Measurements from ENCODE around the gene OR5A2. TPM values are rescaled to one million over a fixed set of nuclear protein-coding genes. Genes with fewer than 3 reads are reported as not detected.

Gene OR5A2
- total and polyA plus RNA-seq, 2 of the 8 experiments (the other 6 are each of a cell fraction or from before 2014, with no cell fraction given) = not detected

DNA sequence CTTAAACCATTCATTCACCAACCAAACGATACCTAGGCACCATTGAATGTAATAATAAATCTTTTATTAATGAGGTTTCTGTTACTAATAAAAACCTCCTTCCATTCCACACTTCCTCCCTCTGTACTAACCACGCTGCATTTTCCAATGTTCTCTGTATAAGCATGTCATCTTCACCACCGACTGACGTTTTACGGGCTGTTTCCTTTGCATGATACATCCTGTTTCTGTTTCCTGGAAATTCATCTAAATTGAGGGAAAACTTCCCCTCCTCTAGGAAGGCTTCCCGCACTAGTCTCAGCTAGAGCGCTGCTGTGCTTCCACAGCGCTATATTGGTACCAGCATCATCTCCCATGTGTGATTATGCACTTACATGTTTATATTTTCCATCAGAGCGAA, 49.0 kb upstream of the OR5A2 start:
- no peaks in the 10 kb centered on the region for H3K27me3 ChIP-seq (replicated peaks in 1 of 4; ENCODE audit: control insufficient read depth in 3 of 4, extremely low read depth in 1 of 4, insufficient read depth in 3 of 4, low read length in 3 of 4)
- POLR2A ChIA-PET (ENCODE audit: partially characterized antibody) = no interaction called here
- H3K27ac ChIP-seq (ENCODE audit: low read depth, low read length) = no peak overlapping the region
- H4K20me1 ChIP-seq (replicated peaks in 1 of 2; ENCODE audit: control insufficient read depth in 1 of 2, insufficient read depth in 2 of 2, low read length in 2 of 2) = no peaks in the 10 kb centered on the region
- H3K4me1 ChIP-seq (replicated peaks in 1 of 4; ENCODE audit: control insufficient read depth in 3 of 4, insufficient read depth in 4 of 4, low read length in 3 of 4) = no peaks in the 10 kb centered on the region
- no peak overlapping the region for H3K18ac ChIP-seq (ENCODE audit: extremely low read depth, low read length)
- no peak overlapping the region for H3K4ac ChIP-seq (replicated peaks; ENCODE audit: insufficient read length, low read depth, low read length)
- TF ChIP-seq CTBP2 (IDR thresholded peaks at IDR 0.05; ENCODE audit: borderline replicate concordance, insufficient read depth, insufficient read length, low read length) (no peak), TBP (IDR thresholded peaks at IDR 0.05; ENCODE audit: low read depth, low read length) (no peak), GABPA (IDR thresholded peaks at IDR 0.05; ENCODE audit: borderline replicate concordance, insufficient read depth, low read length) (no peak), SUZ12 (IDR thresholded peaks at IDR 0.05; ENCODE audit: low read length) (no peak), CREB1 (IDR thresholded peaks at IDR 0.05) (no peak), CBX5 (IDR thresholded peaks at IDR 0.05; ENCODE audit: low read depth, low read length) (no peak)
- TF ChIP-seq, protein P1, sequence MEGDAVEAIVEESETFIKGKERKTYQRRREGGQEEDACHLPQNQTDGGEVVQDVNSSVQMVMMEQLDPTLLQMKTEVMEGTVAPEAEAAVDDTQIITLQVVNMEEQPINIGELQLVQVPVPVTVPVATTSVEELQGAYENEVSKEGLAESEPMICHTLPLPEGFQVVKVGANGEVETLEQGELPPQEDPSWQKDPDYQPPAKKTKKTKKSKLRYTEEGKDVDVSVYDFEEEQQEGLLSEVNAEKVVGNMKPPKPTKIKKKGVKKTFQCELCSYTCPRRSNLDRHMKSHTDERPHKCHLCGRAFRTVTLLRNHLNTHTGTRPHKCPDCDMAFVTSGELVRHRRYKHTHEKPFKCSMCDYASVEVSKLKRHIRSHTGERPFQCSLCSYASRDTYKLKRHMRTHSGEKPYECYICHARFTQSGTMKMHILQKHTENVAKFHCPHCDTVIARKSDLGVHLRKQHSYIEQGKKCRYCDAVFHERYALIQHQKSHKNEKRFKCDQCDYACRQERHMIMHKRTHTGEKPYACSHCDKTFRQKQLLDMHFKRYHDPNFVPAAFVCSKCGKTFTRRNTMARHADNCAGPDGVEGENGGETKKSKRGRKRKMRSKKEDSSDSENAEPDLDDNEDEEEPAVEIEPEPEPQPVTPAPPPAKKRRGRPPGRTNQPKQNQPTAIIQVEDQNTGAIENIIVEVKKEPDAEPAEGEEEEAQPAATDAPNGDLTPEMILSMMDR (IDR thresholded peaks at IDR 0.05; ENCODE audit: control extremely low read depth in 1 of 3, insufficient read depth in 1 of 3, low read depth in 1 of 3, low read length in 3 of 3) = no peak
- H3K9me3 ChIP-seq (ENCODE audit: insufficient read depth in 2 of 2, low read depth in 1 of 2, low read length in 1 of 2) = no peaks in the 10 kb centered on the region
- no peaks in the 10 kb centered on the region for H3K79me2 ChIP-seq (ENCODE audit: control insufficient read depth in 1 of 2, insufficient read depth in 2 of 2, low read length in 2 of 2)
- H3K79me1 ChIP-seq (ENCODE audit: low read depth, low read length) = no peaks in the 10 kb centered on the region
- H3K36me3 ChIP-seq (ENCODE audit: control insufficient read depth in 2 of 4, insufficient read depth in 4 of 4, low read length in 3 of 4) = no peaks in the 10 kb centered on the region
- no peak overlapping the region for H2BK12ac ChIP-seq (ENCODE audit: low read depth, low read length)
- H3K23ac ChIP-seq (ENCODE audit: insufficient read length) = no peak overlapping the region
- 82% methylated on average over 9 of the region's 9 CpGs; no CpG with 5 or more reads in 1 of the 2 experiments for WGBS, 2 experiments (ENCODE audit: extremely low coverage in 1 of 2, insufficient coverage in 1 of 2, insufficient read length in 1 of 2, insufficient replicate concordance in 2 of 2, low coverage in 1 of 2, low lambda C conversion rate in 2 of 2, missing lambda C conversion rate in 1 of 2)
- no peak overlapping the region for H2BK5ac ChIP-seq (ENCODE audit: low read depth, low read length)
- no peak overlapping the region for H2AK5ac ChIP-seq (ENCODE audit: low read depth, low read length)
- H4K91ac ChIP-seq (replicated peaks; ENCODE audit: insufficient read length, low read length) = no peak overlapping the region
- FAIRE-seq = no peak
- H4K5ac ChIP-seq (ENCODE audit: insufficient read length, low read depth, low read length) = no peak overlapping the region
- H3K56ac ChIP-seq (replicated peaks; ENCODE audit: insufficient read length, low read depth, low read length) = no peak overlapping the region
- H3K23me2 ChIP-seq (ENCODE audit: low read depth, low read length) = no peaks in the 10 kb centered on the region; the same call in 1 of the 2 replicates
- no peak overlapping the region for H3K4me2 ChIP-seq (ENCODE audit: insufficient read depth in 1 of 2, low read depth in 2 of 2, low read length in 2 of 2)
- H3K4me3 ChIP-seq (ENCODE audit: extremely low read depth in 1 of 4, insufficient read depth in 2 of 4, low read depth in 3 of 4, low read length in 4 of 4) = no peak overlapping the region
- no peak overlapping the region for H2AFZ ChIP-seq (ENCODE audit: low read length)
- H2BK20ac ChIP-seq (ENCODE audit: low read length) = no peak overlapping the region
- no peak overlapping the region for H2BK120ac ChIP-seq (replicated peaks; ENCODE audit: low read depth, low read length)
- H3K14ac ChIP-seq (ENCODE audit: insufficient read length) = no peak overlapping the region
- no peak for DNase-seq (ENCODE audit: low read depth in 1 of 2, low spot score in 2 of 2)
- H2BK15ac ChIP-seq (ENCODE audit: low read length) = no peak overlapping the region
- no peak overlapping the region for H4K8ac ChIP-seq (ENCODE audit: extremely low read depth, insufficient read depth, low read length)
- CTCF ChIA-PET (ENCODE audit: partially characterized antibody) = no interaction called here
- no peak overlapping the region for H3K9ac ChIP-seq (replicated peaks in 1 of 4; ENCODE audit: extremely low read depth in 1 of 4, low read depth in 3 of 4, low read length in 3 of 4)

Measured in H1 (cell line).